GM23338 (cell line): ENCODE data around the gene ZNF358. TPM values are rescaled to one million over a fixed set of nuclear protein-coding genes. Genes with fewer than 3 reads are reported as not detected.

Experiments
- ATAC-seq: fragments of 200-7000 bp; cut with Tn5 transposase; 3 replicates; pipeline ENCODE4 v1.9.1; 2020
- DNase-seq: peaks from one replicate; pipeline ENCODE4 v3.0.0-alpha.2; 2015; ENCODE audit warnings: low spot score
- H2AFZ ChIP-seq: fragments of 200-600 bp; sonication (generic); 2 replicates; pipeline ENCODE4 v1.8.0; 2016; ENCODE audit warnings: antibody characterized with exemption, mild to moderate bottlenecking, moderate library complexity
- H3F3A ChIP-seq: fragments of 200-600 bp; sonication (generic); replicated peaks from 2 replicates; pipeline ENCODE4 v1.8.0; 2017; ENCODE audit warnings: antibody characterized with exemption, mixed run types, low read depth
- H3K27ac ChIP-seq: fragments of 200-600 bp; sonication (generic); 2 replicates; pipeline ENCODE4 v1.6.1; 2016; ENCODE audit warnings: low read depth
- H3K27me3 ChIP-seq: fragments of 200-600 bp; sonication (generic); 2 replicates; pipeline ENCODE4 v1.8.0; 2016; ENCODE audit warnings: mild to moderate bottlenecking, mixed run types, moderate library complexity; ENCODE audit not compliant: insufficient read depth
- H3K36me3 ChIP-seq: fragments of 200-600 bp; sonication (generic); 2 replicates; pipeline ENCODE4 v1.8.0; 2016; ENCODE audit warnings: mild to moderate bottlenecking; ENCODE audit not compliant: insufficient read depth
- H3K4me1 ChIP-seq: fragments of 200-600 bp; sonication (generic); 2 replicates; pipeline ENCODE4 v1.8.0; 2016; ENCODE audit warnings: mild to moderate bottlenecking, moderate library complexity; ENCODE audit not compliant: insufficient read depth
- H3K4me2 ChIP-seq: fragments of 200-600 bp; sonication (generic); 2 replicates; pipeline ENCODE4 v1.7.1; 2017; ENCODE audit warnings: mixed run types
- H3K4me3 ChIP-seq: fragments of 200-600 bp; sonication (generic); 2 replicates; pipeline ENCODE4 v1.6.1; 2016; ENCODE audit warnings: mixed run types
- H3K79me2 ChIP-seq: fragments of 200-600 bp; sonication (generic); replicated peaks from 2 replicates; pipeline ENCODE4 v1.8.0; 2017; ENCODE audit warnings: mild to moderate bottlenecking; ENCODE audit not compliant: insufficient read depth
- H3K9me2 ChIP-seq: fragments of 200-600 bp; sonication (generic); 2 replicates; pipeline ENCODE4 v1.8.0; 2017; ENCODE audit not compliant: insufficient read depth
- H4K20me1 ChIP-seq: fragments of 200-600 bp; sonication (generic); replicated peaks from 2 replicates; pipeline ENCODE4 v1.8.0; 2017; ENCODE audit warnings: mild to moderate bottlenecking; ENCODE audit not compliant: insufficient read depth
- H3K27ac Mint-ChIP-seq: 2 replicates; pipeline ENCODE4 v1.8.0; 2020; ENCODE audit warnings: inconsistent platforms, mild to moderate bottlenecking, moderate library complexity, mixed read lengths
- H3K27me3 Mint-ChIP-seq: 3 replicates; pipeline ENCODE4 v1.8.0; 2022; ENCODE audit warnings: low read depth, mild to moderate bottlenecking, moderate library complexity, mixed read lengths, inconsistent platforms; ENCODE audit not compliant: insufficient read depth, poor library complexity
- H3K36me3 Mint-ChIP-seq: 3 replicates; pipeline ENCODE4 v1.8.0; 2021; ENCODE audit warnings: low read depth, mild to moderate bottlenecking, inconsistent platforms, moderate library complexity, mixed read lengths
- H3K4me1 Mint-ChIP-seq: 3 replicates; pipeline ENCODE4 v1.8.0; 2020; ENCODE audit warnings: mild to moderate bottlenecking, inconsistent platforms, mixed read lengths
- H3K4me3 Mint-ChIP-seq: 3 replicates; pipeline ENCODE4 v1.8.0; 2021; ENCODE audit warnings: moderate library complexity, mild to moderate bottlenecking, inconsistent platforms, mixed read lengths
- H3K9me3 Mint-ChIP-seq: 3 replicates; pipeline ENCODE4 v1.8.0; 2020; ENCODE audit warnings: moderate library complexity, mild to moderate bottlenecking, inconsistent platforms, mixed read lengths
- EZH2 ChIP-seq: fragments of 200-600 bp; sonication (generic); IDR thresholded peaks from one replicate; pipeline ENCODE4 v1.8.0; 2017; ENCODE audit warnings: antibody characterized with exemption, mild to moderate bottlenecking, low read depth; ENCODE audit not compliant: unreplicated experiment
- POLR2AphosphoS5 ChIP-seq: IDR thresholded peaks from 2 replicates; pipeline ENCODE4 v1.6.1; 2016; ENCODE audit warnings: antibody characterized with exemption, low read depth
- REST ChIP-seq: IDR thresholded peaks from one replicate; pipeline ENCODE4 v1.6.1; 2018; ENCODE audit warnings: antibody characterized with exemption; ENCODE audit not compliant: unreplicated experiment
- ZNF331 ChIP-seq: fragments of 250-450 bp; sonication (Bioruptor Pico); IDR thresholded peaks from 2 replicates; pipeline ENCODE4 v1.5.0; 2020; ENCODE audit warnings: low read depth, mild to moderate bottlenecking, moderate library complexity
- polyA plus RNA-seq: library from polyadenylated mRNA; unstranded; fragments of >200 nt; fragmentation: Nextera tagmentation; extraction: Ambion mirVana; gene quantifications from 2 replicates; pipeline ENCODE4 v1.2.1, GENCODE V29; 2016
- total RNA-seq: library from RNA; depleted of rRNA; stranded (reverse); fragments of >200 nt; shearing (Covaris generic); gene quantifications from 2 replicates; pipeline ENCODE4 v1.2.3, GENCODE V29; 2014
- TF ChIP-seq, protein P1 (sequence below): fragments of 250-450 bp; sonication (Bioruptor Pico); IDR thresholded peaks from 2 replicates; pipeline ENCODE4 v1.5.0; 2020; ENCODE audit warnings: mild to moderate bottlenecking, moderate library complexity

Gene ZNF358
- total and polyA plus RNA-seq, 2 experiments from 2014 or later = 23.8 to 52.9 TPM

DNA sequence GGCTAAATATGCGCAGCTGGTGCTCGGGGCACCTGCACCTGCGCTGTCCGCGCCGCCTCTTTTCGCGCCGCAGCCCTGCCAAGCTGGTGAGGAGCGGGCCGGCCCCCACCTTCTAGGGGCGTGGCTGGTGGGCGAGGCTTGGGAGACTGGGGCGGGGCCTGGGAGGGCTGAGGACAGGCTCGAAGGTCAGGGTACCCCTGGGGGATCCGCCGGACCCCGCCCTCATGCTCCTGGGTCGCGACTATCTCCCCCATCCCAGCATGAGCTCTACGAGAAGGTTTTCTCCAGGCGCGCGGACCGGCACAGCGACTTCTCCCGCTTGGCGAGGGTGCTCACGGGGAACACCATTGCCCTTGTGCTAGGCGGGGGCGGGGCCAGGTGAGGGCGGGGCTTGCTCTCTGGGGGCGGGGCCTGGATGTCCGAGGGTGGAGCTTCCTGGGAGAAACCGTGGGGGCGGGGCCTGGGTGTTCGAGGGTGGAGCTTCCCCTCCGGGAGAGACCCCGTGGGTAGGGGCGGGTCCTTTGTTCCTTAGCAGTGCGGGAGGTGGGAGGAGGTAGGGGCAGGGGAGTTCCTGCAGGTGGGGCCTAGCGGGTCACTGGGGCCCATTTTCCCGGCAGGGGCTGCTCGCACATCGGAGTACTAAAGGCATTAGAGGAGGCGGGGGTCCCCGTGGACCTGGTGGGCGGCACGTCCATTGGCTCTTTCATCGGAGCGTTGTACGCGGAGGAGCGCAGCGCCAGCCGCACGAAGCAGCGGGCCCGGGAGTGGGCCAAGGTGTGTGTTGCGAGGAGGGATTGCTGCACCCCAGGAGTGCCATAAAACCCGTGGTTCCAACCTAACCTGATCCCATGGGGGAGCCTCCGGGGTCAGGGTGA lies 39.3 kb downstream of the ZNF358 start:
- Histone ChIP-seq H3K36me3 (peaks cover 8% of the 10 kb centered on the region; the same call in 1 of the 2 replicates), H3K4me3 (peak overlapping the region; percentile 65), H3K79me2 (no peaks in the 10 kb centered on the region), H3K9me2 (no peaks in the 10 kb centered on the region), H3F3A (no peaks in the 10 kb centered on the region), H3K27ac (no peak overlapping the region), H3K27me3 (no peaks in the 10 kb centered on the region), H4K20me1 (no peaks in the 10 kb centered on the region; the same call in 1 of the 2 replicates), H3K4me2 (peak overlapping the region; percentile 76), H2AFZ (peak overlapping the region; percentile 63; the same call in 1 of the 2 replicates), H3K4me1 (peaks cover 3% of the 10 kb centered on the region; the same call in 1 of the 2 replicates)
- H3K36me3 Mint-ChIP-seq = peaks cover 40% of the 10 kb centered on the region
- ATAC-seq (peak; percentile 71), DNase-seq (peak; percentile 94)
- H3K27ac Mint-ChIP-seq = 0 out of 2 replicates have a peak overlapping the region, but pooled peaks have one; percentile 62
- peaks cover 3% of the 10 kb centered on the region; the same call in 2 of the 3 replicates for H3K4me1 Mint-ChIP-seq
- peak overlapping the region; percentile 75 for H3K4me3 Mint-ChIP-seq
- no peaks in the 10 kb centered on the region; the same call in 2 of the 3 replicates for H3K9me3 Mint-ChIP-seq
- H3K27me3 Mint-ChIP-seq = peaks cover 8% of the 10 kb centered on the region
- TF ChIP-seq POLR2AphosphoS5 (peak; percentile 50), ZNF331 (CRISPR knock-in tag) (no peak), EZH2 (no peak), REST (no peak)
- TF ChIP-seq, protein P1, sequence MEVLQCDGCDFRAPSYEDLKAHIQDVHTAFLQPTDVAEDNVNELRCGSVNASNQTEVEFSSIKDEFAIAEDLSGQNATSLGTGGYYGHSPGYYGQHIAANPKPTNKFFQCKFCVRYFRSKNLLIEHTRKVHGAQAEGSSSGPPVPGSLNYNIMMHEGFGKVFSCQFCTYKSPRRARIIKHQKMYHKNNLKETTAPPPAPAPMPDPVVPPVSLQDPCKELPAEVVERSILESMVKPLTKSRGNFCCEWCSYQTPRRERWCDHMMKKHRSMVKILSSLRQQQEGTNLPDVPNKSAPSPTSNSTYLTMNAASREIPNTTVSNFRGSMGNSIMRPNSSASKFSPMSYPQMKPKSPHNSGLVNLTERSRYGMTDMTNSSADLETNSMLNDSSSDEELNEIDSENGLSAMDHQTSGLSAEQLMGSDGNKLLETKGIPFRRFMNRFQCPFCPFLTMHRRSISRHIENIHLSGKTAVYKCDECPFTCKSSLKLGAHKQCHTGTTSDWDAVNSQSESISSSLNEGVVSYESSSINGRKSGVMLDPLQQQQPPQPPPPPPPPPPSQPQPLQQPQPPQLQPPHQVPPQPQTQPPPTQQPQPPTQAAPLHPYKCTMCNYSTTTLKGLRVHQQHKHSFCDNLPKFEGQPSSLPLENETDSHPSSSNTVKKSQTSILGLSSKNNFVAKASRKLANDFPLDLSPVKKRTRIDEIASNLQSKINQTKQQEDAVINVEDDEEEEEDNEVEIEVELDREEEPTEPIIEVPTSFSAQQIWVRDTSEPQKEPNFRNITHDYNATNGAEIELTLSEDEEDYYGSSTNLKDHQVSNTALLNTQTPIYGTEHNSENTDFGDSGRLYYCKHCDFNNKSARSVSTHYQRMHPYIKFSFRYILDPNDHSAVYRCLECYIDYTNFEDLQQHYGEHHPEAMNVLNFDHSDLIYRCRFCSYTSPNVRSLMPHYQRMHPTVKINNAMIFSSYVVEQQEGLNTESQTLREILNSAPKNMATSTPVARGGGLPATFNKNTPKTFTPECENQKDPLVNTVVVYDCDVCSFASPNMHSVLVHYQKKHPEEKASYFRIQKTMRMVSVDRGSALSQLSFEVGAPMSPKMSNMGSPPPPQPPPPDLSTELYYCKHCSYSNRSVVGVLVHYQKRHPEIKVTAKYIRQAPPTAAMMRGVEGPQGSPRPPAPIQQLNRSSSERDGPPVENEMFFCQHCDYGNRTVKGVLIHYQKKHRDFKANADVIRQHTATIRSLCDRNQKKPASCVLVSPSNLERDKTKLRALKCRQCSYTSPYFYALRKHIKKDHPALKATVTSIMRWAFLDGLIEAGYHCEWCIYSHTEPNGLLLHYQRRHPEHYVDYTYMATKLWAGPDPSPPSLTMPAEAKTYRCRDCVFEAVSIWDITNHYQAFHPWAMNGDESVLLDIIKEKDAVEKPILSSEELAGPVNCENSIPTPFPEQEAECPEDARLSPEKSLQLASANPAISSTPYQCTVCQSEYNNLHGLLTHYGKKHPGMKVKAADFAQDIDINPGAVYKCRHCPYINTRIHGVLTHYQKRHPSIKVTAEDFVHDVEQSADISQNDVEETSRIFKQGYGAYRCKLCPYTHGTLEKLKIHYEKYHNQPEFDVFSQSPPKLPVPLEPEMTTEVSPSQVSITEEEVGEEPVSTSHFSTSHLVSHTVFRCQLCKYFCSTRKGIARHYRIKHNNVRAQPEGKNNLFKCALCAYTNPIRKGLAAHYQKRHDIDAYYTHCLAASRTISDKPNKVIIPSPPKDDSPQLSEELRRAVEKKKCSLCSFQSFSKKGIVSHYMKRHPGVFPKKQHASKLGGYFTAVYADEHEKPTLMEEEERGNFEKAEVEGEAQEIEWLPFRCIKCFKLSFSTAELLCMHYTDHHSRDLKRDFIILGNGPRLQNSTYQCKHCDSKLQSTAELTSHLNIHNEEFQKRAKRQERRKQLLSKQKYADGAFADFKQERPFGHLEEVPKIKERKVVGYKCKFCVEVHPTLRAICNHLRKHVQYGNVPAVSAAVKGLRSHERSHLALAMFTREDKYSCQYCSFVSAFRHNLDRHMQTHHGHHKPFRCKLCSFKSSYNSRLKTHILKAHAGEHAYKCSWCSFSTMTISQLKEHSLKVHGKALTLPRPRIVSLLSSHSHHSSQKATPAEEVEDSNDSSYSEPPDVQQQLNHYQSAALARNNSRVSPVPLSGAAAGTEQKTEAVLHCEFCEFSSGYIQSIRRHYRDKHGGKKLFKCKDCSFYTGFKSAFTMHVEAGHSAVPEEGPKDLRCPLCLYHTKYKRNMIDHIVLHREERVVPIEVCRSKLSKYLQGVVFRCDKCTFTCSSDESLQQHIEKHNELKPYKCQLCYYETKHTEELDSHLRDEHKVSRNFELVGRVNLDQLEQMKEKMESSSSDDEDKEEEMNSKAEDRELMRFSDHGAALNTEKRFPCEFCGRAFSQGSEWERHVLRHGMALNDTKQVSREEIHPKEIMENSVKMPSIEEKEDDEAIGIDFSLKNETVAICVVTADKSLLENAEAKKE = no peak
